Measurements from ENCODE around the gene APOL4.
"Not testable (repeated sequence)": the region's sequence is repeated elsewhere in the genome, so short reads cannot be mapped to it uniquely, and the experiment has no call there.

Gene APOL4

DNA sequence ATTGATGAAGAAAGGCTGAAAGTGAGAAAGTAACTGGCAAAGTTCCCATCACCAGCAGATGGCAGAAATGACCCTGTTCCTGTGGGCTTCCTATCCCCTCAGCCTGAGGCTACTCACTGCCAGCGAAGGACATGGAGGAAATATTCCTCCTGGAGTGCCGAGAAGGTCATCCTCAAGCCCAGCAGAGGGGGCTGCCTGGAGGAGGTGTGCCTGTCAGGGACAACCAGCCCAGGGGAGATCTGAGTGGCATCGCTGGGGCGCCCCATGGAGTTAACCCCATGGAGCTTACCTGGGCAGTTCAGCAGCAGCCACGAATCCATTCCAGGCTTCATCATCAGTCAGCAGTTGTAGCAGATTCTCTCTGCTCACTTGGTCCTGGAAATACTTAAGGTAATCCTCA lies 29.4 kb upstream of the APOL4 start:
- not testable (repeated sequence) for H3K27ac ChIP-seq (ENCODE audit: insufficient read depth, low read length, poor library complexity, severe bottlenecking); H3K9me3 ChIP-seq (ENCODE audit: control insufficient read depth, low read length)
- H3K36me3 ChIP-seq (ENCODE audit: control insufficient read depth, insufficient read depth, low read length), result peaks cover 75% of the 10 kb centered on the region

DNA sequence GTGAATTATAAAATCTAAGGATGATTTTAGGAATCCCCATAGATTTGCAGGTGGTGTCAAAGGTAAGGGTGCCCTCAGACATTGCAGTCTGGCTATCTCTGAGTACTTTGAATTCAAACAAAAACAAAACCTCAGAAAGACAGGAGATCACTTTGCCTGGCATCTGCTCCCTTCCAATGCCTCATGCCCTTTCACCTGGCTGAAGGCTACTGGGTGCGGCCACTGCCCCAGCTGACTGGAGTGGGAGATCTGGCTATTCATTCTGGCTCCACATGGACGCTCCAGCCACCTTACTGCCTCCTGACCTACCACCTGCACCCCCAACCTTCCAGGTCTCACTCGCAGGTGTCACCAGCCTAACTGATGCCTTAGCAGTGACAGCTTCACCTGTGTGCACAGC lies 28.0 kb upstream of the APOL4 start:
- not testable (repeated sequence) for H3K27ac ChIP-seq (ENCODE audit: insufficient read depth, low read length, poor library complexity, severe bottlenecking); H3K4me1 ChIP-seq (ENCODE audit: control insufficient read depth, insufficient read depth, low read length, poor library complexity, severe bottlenecking); H3K27me3 ChIP-seq (replicated peaks; ENCODE audit: control insufficient read depth, insufficient read depth, low read length, poor library complexity, severe bottlenecking); DNase-seq; H3K4me3 ChIP-seq (ENCODE audit: insufficient read depth, low read depth, low read length, poor library complexity, severe bottlenecking); H3K9me3 ChIP-seq (ENCODE audit: control insufficient read depth, low read length)
- H3K36me3 ChIP-seq (ENCODE audit: control insufficient read depth, insufficient read depth, low read length), result peaks cover 68% of the 10 kb centered on the region

More for the DNA sequence above, 29.4 kb upstream of the APOL4 start:
- not testable (repeated sequence) for H3K4me3 ChIP-seq (ENCODE audit: insufficient read depth, low read depth, low read length, poor library complexity, severe bottlenecking); H3K27me3 ChIP-seq (replicated peaks; ENCODE audit: control insufficient read depth, insufficient read depth, low read length, poor library complexity, severe bottlenecking); DNase-seq; H3K4me1 ChIP-seq (ENCODE audit: control insufficient read depth, insufficient read depth, low read length, poor library complexity, severe bottlenecking)

DNA sequence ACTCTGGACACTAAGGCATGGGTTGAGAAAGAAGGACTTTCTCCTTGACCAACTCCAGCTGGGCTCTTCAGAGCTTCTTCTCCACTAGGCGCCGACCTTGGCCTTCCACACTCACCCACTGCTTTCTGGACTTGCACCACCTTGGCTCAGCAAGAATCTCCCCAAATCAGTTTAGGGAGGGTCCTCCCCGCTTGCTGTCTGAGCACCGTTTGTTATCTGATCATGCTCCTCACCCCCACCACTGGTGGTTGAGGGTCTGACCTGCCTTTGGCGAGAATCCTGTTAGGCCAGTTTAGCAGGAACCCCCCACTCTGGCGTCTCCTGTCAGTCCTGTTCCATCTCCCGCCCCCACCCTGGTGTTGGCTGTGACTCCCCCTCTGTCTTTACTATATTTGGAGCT lies 27.3 kb upstream of the APOL4 start:
- H3K4me1 ChIP-seq (ENCODE audit: control insufficient read depth, insufficient read depth, low read length, poor library complexity, severe bottlenecking), result no peaks in the 10 kb centered on the region
- no peaks in the 10 kb centered on the region for H3K27me3 ChIP-seq (replicated peaks; ENCODE audit: control insufficient read depth, insufficient read depth, low read length, poor library complexity, severe bottlenecking)
- H3K36me3 ChIP-seq (ENCODE audit: control insufficient read depth, insufficient read depth, low read length), result peaks cover 69% of the 10 kb centered on the region
- no peak for DNase-seq
- H3K27ac ChIP-seq (ENCODE audit: insufficient read depth, low read length, poor library complexity, severe bottlenecking), result no peak overlapping the region
- H3K9me3 ChIP-seq (ENCODE audit: control insufficient read depth, low read length), result no peaks in the 10 kb centered on the region
- no peak overlapping the region for H3K4me3 ChIP-seq (ENCODE audit: insufficient read depth, low read depth, low read length, poor library complexity, severe bottlenecking)

DNA sequence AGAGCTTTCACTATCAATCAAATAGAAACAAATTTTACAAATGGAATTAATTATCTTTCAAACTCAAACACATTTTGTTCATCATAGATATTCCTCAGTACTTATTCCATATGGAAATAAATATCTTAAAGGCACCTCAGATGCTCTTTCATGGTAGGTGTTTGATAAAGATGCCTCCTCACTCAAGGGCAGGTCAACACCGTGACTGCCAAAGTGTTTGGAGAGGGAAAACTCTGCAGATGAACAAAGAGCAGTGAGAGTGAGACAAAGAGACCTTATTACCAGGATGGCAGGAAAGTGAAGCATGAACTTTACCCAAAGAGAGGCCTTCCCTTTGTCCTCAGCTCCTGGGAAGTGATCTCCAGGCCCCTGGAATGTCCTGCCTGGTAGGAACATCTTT lies 26.8 kb upstream of the APOL4 start:
- not testable (repeated sequence) for H3K27me3 ChIP-seq (replicated peaks; ENCODE audit: control insufficient read depth, insufficient read depth, low read length, poor library complexity, severe bottlenecking); H3K27ac ChIP-seq (ENCODE audit: insufficient read depth, low read length, poor library complexity, severe bottlenecking); H3K4me1 ChIP-seq (ENCODE audit: control insufficient read depth, insufficient read depth, low read length, poor library complexity, severe bottlenecking); DNase-seq; H3K4me3 ChIP-seq (ENCODE audit: insufficient read depth, low read depth, low read length, poor library complexity, severe bottlenecking); H3K9me3 ChIP-seq (ENCODE audit: control insufficient read depth, low read length)
- H3K36me3 ChIP-seq (ENCODE audit: control insufficient read depth, insufficient read depth, low read length), result peaks cover 66% of the 10 kb centered on the region

DNA sequence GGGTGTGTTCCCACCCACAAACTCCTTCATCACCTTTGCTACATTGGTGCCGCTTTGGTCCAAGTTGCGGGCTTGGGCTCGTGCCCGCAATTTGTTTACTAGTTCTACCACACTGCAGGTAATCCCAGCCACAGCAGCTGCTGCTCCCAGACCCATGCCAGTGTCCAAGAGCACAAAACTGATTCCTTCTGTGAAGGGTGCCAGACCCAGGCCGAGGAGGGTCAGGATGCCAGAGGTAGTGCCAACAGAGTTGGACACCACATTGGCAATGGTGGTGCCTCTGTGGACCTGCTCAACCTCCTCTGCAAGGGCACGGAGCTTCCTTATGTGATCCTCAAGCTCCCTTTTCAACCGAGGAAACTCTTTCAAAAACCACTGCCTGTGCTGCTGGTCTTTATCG lies 26.2 kb upstream of the APOL4 start:
- no peaks in the 10 kb centered on the region for H3K9me3 ChIP-seq (ENCODE audit: control insufficient read depth, low read length)
- DNase-seq, result no peak
- no peaks in the 10 kb centered on the region for H3K4me1 ChIP-seq (ENCODE audit: control insufficient read depth, insufficient read depth, low read length, poor library complexity, severe bottlenecking)
- no peaks in the 10 kb centered on the region for H3K27me3 ChIP-seq (replicated peaks; ENCODE audit: control insufficient read depth, insufficient read depth, low read length, poor library complexity, severe bottlenecking)
- H3K36me3 ChIP-seq (ENCODE audit: control insufficient read depth, insufficient read depth, low read length), result peaks cover 60% of the 10 kb centered on the region
- no peak overlapping the region for H3K27ac ChIP-seq (ENCODE audit: insufficient read depth, low read length, poor library complexity, severe bottlenecking)
- no peak overlapping the region for H3K4me3 ChIP-seq (ENCODE audit: insufficient read depth, low read depth, low read length, poor library complexity, severe bottlenecking)

DNA sequence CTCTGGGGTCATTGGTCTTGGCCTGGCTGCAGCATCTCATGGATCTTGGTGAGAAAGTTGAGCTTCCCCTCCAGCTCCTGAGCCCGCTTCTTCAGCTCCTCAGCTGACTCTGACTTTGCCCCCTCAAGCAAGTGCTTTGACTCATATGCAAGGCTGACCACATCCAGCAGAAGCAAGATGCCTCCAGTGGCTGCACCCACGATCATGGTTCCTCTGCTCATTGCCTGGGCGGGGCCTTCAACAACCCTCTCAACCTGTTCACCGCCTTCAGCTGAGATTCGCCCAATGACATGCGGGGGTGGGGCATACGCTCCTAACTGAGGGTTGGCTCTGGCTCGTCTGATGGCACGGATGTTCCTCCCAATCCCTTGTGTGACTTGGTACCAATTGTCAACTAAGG lies 25.8 kb upstream of the APOL4 start:
- Histone ChIP-seq H3K4me3 (ENCODE audit: insufficient read depth, low read depth, low read length, poor library complexity, severe bottlenecking) (no peak overlapping the region), H3K27me3 (replicated peaks; ENCODE audit: control insufficient read depth, insufficient read depth, low read length, poor library complexity, severe bottlenecking) (no peaks in the 10 kb centered on the region), H3K4me1 (ENCODE audit: control insufficient read depth, insufficient read depth, low read length, poor library complexity, severe bottlenecking) (no peaks in the 10 kb centered on the region), H3K9me3 (ENCODE audit: control insufficient read depth, low read length) (no peaks in the 10 kb centered on the region), H3K36me3 (ENCODE audit: control insufficient read depth, insufficient read depth, low read length) (peaks cover 56% of the 10 kb centered on the region), H3K27ac (ENCODE audit: insufficient read depth, low read length, poor library complexity, severe bottlenecking) (no peak overlapping the region)
- DNase-seq, result no peak

DNA sequence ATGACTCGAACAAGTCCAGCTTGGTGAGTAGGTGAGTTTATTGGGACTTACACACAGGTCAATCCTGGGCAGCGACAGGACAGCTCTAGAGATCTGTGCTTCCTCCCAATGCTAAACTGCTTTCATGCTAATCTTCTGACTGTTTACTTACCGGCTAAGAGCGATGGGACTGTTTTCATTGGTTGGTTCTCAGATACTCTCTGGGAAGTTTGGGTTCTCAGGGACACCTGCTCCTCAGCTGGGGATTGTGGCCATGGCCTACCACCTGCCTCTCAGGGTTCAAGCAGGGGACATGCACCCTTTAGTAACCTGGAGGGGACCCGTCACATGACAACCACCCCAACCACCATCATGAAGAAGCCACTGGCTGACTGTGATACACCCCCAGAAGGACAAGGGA lies 24.6 kb upstream of the APOL4 start:
- no peak for DNase-seq
- Histone ChIP-seq H3K36me3 (ENCODE audit: control insufficient read depth, insufficient read depth, low read length) (peaks cover 45% of the 10 kb centered on the region), H3K27me3 (replicated peaks; ENCODE audit: control insufficient read depth, insufficient read depth, low read length, poor library complexity, severe bottlenecking) (no peaks in the 10 kb centered on the region), H3K4me1 (ENCODE audit: control insufficient read depth, insufficient read depth, low read length, poor library complexity, severe bottlenecking) (no peaks in the 10 kb centered on the region), H3K4me3 (ENCODE audit: insufficient read depth, low read depth, low read length, poor library complexity, severe bottlenecking) (no peak overlapping the region), H3K9me3 (ENCODE audit: control insufficient read depth, low read length) (no peaks in the 10 kb centered on the region), H3K27ac (ENCODE audit: insufficient read depth, low read length, poor library complexity, severe bottlenecking) (no peak overlapping the region)

DNA sequence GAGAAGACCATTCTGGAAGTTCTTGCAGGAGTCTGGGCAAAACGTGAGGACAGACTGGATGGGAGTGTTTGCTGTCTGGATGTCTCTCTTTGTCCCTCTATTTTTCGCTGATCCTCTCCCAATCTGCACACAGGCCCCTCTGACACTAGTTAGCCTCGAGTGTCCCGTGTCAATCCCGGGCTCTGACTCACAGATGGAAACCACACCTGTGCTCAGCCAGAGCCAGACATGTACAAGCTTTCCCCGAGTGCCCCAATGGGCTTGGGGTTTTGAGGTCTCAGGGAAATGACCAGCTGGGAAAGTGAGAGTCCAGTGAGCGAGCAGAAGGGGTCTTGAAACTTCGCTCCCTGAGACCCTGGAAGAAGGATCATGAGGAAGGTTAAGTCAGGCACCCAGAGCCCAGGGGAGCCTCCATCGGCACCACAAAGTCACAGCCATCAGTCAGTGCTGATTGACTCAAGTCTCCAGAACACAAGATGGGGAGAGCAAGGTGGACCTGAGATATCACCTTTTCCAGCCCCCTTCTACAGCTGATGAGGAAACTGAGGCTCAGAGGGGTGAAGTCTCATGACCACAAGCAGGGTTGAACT lies 23.8 kb upstream of the APOL4 start:
- peaks cover 37% of the 10 kb centered on the region for H3K36me3 ChIP-seq (ENCODE audit: control insufficient read depth, insufficient read depth, low read length)
- H3K27ac ChIP-seq (ENCODE audit: insufficient read depth, low read length, poor library complexity, severe bottlenecking), result no peak overlapping the region
- H3K9me3 ChIP-seq (ENCODE audit: control insufficient read depth, low read length), result no peaks in the 10 kb centered on the region
- H3K4me1 ChIP-seq (ENCODE audit: control insufficient read depth, insufficient read depth, low read length, poor library complexity, severe bottlenecking), result no peaks in the 10 kb centered on the region
- H3K4me3 ChIP-seq (ENCODE audit: insufficient read depth, low read depth, low read length, poor library complexity, severe bottlenecking), result no peak overlapping the region
- no peak for DNase-seq
- no peaks in the 10 kb centered on the region for H3K27me3 ChIP-seq (replicated peaks; ENCODE audit: control insufficient read depth, insufficient read depth, low read length, poor library complexity, severe bottlenecking)

DNA sequence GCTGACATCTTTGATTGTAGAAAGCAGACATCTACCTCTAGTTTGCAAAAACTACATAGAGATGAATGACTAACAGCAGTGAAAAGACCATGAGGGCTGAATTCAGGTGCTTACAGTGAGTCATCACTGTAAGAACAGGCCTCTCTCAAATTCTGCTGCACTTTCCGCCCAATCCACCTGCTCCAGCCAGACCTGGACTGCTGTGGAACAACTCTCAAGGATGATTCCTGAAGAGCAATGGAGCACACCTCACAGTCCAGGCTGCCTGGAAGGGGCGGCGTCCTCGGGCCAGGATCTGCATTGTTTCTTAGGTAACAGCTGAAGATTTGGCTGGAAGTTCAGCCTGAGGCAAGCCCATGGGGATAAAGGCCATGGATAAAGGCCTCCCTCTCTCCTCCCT lies 22.6 kb upstream of the APOL4 start:
- H3K9me3 ChIP-seq (ENCODE audit: control insufficient read depth, low read length), result no peaks in the 10 kb centered on the region
- H3K4me1 ChIP-seq (ENCODE audit: control insufficient read depth, insufficient read depth, low read length, poor library complexity, severe bottlenecking), result no peaks in the 10 kb centered on the region
- H3K36me3 ChIP-seq (ENCODE audit: control insufficient read depth, insufficient read depth, low read length), result peaks cover 27% of the 10 kb centered on the region
- H3K27me3 ChIP-seq (replicated peaks; ENCODE audit: control insufficient read depth, insufficient read depth, low read length, poor library complexity, severe bottlenecking), result no peaks in the 10 kb centered on the region
- no peak overlapping the region for H3K27ac ChIP-seq (ENCODE audit: insufficient read depth, low read length, poor library complexity, severe bottlenecking)
- DNase-seq, result no peak
- H3K4me3 ChIP-seq (ENCODE audit: insufficient read depth, low read depth, low read length, poor library complexity, severe bottlenecking), result no peak overlapping the region

DNA sequence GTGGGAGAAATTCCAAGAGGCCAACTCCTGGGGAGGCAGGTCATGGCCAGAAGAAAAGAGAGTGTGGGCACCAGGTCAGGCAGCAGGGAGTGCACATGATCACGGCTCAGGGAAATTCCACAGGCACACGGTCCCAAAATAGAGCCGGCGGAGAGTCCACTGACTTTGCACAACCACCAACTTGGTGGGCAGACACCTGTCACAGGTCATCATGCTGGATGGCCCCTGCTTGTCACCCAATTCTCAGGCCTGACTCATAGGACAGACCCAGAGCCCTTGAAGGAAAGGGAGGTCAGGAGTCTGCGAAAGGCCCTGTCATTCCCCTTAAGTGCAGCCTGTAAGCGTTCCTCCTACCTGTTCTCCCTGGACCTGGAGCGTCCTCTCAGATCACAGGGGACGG lies 21.9 kb upstream of the APOL4 start:
- Histone ChIP-seq H3K4me1 (ENCODE audit: control insufficient read depth, insufficient read depth, low read length, poor library complexity, severe bottlenecking) (no peaks in the 10 kb centered on the region), H3K27ac (ENCODE audit: insufficient read depth, low read length, poor library complexity, severe bottlenecking) (no peak overlapping the region), H3K4me3 (ENCODE audit: insufficient read depth, low read depth, low read length, poor library complexity, severe bottlenecking) (no peak overlapping the region), H3K27me3 (replicated peaks; ENCODE audit: control insufficient read depth, insufficient read depth, low read length, poor library complexity, severe bottlenecking) (no peaks in the 10 kb centered on the region), H3K9me3 (ENCODE audit: control insufficient read depth, low read length) (no peaks in the 10 kb centered on the region), H3K36me3 (ENCODE audit: control insufficient read depth, insufficient read depth, low read length) (peaks cover 22% of the 10 kb centered on the region)
- DNase-seq, result no peak

Data from effector memory CD4-positive, alpha-beta T cell (primary cell).